AG20443 (cell line): ENCODE data around the gene RHPN2.

Source experiments
- DNase-seq: peaks from one replicate; pipeline ENCODE4 v3.0.0; 2012; ENCODE audit warnings: low spot score, mixed read lengths

Gene RHPN2

DNA sequence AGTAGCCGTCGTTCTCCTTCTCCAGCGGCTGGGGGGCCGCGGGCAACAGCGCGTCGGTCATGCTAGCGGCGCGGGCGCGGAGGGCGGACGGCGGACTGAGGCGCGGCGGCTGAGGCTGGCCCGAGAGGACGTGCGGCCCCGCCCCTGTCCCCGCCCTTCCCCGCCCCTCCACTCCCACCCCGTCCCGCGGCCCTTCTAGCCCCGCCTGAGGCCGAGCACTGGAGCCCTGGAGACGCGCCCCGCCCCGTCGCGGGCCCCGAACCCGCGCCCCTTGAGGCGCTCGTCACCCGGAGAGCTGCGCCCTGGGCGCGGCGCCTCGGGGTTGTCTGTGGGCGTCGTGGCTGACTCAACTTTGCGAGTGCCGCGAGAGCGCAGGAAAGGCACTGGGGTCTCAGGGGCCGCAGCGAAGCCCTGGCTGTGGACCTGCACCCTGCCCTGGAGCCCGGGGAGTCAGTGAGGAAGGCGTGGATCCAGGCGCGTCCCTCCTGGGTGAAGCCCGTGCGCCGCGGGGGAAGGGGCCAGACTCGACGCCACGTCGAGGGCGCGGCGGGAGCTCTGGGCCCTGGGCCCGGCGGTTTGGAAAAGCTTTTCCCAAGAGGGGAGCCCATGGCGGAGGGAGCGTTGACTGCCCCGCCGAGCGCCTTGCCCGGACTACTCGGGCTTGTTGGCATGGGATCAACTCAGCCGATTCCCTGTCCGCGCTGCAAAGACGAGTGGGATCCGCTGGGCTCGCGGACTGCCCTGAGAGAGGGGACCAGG, at the start of gene RHPN2:
Gene RHPN2 (minus strand): TSS at position 97 of the 759 bp plus-strand sequence. CDS start 36 bp downstream, at position 61.
- DNase-seq = peak; percentile 93

DNA sequence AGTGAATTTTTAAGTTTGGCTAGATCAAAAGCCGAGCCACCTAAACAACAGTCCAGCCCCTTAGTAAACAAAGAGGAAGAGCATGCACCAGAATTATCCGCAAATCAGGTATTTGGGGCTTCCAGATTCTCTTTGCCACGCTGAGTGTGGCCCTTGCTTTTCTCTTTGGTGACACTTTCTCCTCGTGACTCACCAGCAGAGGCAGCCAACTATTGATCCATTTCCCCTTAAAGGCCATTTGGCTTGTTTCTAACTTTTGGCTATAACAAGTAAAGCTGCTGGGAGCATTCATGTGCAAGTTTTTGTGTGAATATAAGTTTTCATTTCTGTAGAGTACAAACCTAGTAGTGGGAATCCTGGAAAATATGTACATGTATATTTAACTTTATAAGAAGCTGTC, 49.6 kb upstream of the RHPN2 start:
- DNase-seq = no peak

DNA sequence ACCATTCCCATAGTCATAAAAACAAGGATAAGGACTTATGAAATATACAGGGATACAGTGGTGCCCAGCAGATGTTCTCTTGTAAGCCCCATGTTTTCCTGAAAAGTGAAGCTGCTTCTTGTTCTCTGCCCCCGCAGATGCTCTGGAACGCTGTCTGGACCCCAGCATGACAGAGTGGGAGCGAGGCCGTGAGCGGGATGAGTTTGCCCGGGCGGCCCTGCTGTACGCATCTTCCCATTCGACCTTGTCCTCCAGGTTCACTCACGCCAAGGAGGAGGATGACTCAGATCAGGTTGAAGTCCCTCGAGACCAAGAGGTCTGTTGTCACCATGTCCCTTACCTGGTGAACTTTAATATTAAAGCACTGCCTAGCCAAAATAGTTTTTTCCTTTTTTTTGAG, 46.9 kb upstream of the RHPN2 start:
- DNase-seq = no peak

DNA sequence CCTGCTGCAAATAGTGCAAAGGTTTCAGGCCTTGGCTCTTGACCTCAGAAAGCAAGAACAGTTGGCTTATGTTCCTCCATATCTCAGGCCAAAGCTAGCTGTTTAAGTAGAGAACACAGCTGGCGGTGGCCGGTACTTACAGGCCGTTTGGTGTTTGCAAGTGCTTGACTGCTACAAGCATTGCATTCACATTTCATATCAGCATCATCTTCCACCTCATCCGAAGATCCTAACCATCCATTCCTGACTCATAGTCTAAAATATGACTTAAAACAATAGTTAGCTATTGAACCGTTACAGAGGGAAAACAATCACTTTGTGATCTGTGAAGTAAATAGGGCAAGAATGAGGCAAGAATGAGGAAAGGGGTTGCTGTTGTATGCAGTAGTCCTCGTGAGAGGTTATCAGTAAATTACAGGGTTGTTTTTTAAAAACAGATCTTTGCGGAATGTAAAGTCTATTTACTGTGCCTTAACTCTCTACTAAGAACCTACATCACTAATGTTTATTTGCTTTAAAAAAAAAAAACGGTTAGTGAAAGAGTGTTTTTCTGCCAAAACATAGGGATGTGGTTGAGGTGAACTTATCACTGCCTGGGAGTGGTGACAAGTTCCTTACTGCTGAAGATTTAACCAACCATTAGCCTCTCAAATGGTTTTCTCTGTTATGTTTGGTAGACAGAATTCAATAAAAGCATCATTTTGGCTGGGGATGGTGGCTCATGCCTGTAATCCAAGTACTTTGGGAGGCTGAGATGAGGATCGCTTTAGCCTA, 45.6 kb upstream of the RHPN2 start:
- DNase-seq = no peak

DNA sequence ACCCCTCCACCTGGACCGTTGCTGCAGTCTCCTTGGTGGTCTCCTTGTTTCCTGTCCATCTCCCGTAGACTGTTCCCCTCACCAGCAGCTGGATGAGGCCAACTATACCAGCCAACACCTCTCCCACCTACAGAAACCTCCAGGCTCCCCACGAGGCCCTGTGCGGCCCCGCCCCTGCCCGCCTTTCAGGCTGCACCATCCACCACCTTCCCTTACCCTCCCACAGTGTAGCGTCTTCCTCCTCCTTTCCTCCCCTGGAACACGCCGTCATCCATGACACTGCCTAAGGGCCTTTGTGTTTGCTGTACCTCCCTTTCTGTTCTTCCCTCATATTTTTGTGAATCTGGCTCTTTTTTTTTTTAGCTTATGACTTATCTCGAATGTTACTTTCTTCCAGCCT, 43.5 kb upstream of the RHPN2 start:
- no peak for DNase-seq

DNA sequence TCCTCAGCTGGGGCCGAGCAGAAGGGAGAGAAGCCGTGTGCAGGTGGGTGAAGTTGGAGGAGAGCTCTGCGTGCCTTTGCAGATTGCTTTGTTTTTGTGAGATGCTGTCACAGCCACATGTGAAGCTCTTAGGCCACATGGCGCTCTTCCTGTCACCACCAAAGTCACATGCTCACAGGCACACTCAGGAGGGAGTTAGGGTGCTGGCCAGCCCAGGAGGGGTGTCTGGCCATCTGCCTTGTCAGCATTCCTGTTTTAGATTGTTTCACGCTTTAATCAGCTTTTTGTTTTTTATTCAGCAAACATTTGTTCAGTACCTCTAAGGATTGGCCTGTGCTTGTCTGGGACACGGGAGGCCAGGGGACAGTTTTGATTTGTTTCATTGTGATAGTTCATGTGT, 38.2 kb upstream of the RHPN2 start:
- no peak for DNase-seq

DNA sequence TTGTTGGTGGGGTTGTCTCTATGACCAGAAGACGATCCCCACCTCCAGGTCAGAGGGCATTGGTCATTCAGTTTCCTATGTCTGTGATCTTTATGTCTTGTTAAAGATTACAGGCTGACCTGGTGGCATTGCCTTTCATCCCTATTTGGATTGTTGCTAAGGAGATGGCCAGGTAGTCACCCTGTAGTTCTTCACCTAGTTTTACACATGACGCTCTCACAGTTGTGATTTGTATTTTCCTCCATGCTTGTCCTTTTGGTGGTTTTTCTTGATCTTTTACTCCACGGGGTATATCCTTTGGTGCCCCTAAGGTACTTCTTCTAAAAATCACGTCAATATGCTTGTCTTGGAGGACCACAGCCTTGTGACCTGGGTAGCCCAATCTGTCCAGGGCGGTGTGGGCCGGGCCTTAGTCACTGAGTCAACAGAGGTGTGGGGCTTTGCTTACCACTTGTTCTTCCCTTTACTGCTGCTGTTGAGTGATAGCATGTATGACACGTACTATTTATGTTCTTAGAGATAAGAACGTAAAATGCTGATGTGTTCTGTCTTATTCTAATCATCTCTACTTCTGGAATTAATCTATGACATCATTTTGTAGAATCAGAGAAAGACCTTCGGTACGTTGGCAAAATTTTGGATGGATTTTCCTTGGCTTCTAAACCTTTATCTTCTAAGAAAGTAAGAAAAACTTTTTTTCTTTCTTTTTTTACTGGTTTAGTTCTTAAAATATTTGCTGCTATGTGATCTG, 36.4 kb upstream of the RHPN2 start:
- no peak for DNase-seq

DNA sequence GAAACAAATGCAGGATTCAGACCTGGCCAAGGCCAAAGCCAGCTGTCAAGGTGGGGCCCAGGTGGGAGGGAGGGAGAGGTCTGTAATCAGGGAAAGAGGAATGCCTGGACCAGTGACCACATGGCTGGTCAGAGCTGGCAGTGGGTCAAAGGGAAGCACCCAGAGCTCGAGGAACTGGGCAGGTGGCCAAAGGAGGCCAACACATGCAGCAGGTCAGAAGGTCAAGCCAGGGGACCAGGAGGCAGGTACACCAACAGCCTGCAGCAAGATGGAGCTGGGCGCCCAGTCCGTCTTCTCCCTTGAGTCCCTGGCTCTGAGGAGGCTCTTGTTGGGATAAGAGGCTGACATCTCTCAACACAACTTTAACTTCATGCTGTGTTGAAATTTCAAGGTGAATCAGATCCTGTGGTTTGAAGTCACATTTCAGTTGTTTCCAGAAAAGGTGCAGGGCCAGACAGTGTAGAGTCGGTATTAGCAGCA, 33.4 kb upstream of the RHPN2 start:
- no peak for DNase-seq

DNA sequence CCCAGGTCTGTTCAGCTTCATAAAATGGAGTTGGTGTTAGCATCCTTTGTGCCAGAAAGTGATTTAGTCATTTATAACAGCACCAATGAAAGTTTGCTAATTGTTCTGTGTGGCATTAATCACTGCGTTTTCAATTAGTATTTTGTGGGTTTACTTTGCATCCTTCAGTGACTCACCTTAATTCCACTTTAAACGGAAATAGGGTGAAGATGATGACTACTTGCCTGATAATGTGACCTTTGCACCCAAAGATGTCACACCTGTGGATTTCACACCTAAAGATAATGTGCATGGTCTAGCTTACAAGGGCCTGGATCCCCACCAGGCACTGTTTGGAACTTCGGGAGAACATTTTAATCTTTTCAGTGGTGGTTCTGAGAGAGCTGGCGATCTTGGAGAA, 31.3 kb upstream of the RHPN2 start:
- no peak for DNase-seq

DNA sequence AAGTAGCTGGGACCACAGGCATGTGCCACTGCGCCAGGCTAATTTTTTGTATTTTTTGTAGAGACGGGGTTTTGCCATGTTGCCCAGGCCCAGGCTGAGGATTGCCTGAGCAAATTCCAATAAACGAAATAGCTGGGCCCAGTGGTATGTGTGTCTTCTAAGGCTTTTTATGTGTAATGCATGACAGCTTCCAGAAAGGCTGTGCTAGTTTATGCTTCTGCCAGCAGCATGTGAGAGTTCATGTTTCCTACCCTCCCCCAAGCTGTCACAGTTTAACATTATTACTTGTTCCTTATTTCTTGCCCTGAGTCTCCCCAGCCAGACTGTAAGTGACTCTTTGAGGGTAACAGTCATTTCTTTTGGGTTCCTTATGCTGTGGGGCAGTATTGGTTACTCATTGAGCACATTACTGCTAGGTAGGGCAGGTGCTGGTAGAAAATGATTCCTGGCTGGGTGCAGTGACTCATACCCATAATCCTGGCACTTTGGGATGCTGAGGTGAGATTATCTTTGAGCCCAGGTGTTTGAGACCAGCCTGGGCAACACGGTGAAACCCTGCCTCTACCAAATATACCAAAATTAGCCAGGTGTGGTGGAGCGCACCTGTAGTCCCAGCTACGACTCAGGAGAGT, 29.9 kb upstream of the RHPN2 start:
- DNase-seq = no peak

DNA sequence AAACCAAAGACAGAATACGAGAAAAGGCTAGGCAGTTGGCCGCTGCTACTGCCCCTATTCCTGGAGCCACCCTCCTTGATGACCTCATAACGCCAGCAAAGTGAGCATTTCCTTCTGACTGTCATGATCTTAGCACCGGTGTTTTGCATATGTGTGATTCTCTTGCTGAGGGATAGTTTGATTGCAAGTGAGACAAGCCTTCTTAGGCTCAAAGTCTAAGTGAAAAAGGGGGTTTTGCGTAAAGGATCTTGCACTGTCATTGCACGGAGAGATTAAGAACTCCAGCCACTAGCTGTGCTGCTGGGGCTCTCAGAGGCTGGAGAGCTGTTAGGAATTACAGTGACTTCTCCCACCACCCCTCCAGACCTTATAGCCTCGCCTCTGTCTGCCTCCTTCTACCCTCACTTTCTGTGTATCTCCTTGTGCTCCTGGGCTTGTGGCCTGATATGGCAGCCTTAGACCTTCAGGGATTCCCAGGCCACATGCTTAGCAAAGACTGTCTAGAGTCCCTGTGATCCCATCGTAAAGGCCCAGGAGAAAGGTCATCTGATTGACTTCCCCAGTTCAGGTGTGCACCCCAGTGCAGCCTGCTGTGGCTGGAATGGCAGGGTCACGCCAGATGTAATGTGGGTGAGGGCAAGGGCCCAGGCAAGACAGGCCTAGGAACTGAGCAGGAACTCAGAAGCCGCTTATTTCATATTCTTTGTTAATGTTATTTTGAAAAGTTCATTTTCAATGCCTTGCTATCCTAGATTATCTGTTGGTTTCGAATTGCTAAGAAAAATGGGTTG, 28.9 kb upstream of the RHPN2 start:
- DNase-seq = no peak

DNA sequence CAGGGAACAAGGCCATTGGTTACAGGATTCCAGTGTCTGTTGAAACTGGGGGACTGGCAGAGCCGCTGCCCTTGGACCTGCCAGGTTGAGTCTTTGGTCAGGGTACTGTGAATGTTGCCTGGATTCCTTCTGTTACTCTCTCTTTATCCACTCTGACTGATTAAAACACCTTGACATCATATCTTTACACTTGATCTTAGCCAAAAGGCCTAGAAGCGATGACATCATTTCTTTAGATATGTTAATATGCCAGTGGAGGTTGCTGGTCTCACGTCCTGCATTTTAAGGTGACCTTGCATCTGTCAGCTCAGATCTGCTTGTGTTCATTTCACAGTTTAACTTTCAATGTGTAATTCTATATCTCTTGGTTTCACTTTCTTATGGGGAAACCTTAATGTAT, 25.5 kb upstream of the RHPN2 start:
- DNase-seq = no peak

DNA sequence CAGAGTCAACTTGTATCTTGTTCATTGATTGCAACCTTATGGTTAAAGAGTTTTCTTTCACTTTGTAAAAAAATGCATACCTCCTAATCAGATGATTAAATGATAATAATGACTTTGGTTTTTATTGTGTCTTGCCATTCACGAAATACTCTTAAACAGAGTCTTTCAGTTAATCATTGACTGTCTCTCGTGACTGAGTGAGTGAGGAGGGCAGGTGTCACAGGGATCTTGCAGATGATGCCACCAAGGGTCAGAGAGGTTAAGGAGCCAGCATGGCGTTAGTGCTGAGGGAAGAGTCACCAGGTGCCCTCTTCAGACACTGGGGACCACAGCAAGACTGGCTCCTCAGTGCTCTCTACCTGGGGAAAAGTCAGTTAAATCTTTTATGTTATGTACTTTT, 24.3 kb upstream of the RHPN2 start:
- no peak for DNase-seq

DNA sequence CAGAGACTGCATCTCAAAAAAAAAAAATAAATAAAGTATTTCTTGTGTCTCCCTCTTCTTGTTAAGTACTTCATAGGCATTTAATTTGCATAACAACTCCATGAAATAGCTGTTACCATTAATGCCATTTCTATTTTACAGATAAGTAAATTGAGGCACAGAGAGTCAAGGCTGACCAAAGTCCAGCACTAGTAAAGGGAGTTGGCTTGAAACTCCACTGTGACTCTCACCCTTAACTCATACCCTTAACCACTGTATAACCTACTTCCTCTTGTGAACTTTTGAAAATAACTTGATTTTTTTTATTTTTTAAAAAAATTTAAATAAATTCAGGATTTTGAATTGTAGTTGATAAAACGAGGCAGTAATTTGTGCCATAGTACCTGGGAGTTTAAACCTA, 22.3 kb upstream of the RHPN2 start:
- DNase-seq = no peak

DNA sequence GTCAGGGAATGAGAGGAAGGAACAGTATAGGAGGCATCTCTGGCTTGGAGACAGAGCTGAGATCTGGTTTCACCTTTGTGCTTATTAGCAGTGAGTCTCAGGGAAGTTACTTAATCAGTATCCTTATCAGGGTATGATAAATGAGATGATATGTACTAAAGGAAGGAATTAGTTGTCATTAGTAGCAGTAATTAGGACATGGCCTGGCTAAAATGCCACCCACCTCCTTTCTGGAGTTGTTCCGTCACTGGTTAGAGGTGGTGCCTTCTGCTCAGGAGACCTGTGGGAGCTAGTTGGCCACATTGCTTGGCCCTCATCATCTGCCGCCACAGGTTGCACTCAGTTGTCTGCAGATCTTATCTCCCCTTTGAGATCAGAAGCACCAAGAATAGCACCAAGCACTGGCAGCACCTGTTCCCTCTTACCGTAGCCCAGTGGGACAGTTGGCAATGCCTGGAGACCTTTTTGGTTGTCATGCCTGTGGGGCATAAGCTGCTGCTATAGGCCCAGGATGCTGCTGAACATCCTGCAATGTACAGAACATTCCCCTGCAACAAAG, 21.0 kb upstream of the RHPN2 start:
- no peak for DNase-seq

DNA sequence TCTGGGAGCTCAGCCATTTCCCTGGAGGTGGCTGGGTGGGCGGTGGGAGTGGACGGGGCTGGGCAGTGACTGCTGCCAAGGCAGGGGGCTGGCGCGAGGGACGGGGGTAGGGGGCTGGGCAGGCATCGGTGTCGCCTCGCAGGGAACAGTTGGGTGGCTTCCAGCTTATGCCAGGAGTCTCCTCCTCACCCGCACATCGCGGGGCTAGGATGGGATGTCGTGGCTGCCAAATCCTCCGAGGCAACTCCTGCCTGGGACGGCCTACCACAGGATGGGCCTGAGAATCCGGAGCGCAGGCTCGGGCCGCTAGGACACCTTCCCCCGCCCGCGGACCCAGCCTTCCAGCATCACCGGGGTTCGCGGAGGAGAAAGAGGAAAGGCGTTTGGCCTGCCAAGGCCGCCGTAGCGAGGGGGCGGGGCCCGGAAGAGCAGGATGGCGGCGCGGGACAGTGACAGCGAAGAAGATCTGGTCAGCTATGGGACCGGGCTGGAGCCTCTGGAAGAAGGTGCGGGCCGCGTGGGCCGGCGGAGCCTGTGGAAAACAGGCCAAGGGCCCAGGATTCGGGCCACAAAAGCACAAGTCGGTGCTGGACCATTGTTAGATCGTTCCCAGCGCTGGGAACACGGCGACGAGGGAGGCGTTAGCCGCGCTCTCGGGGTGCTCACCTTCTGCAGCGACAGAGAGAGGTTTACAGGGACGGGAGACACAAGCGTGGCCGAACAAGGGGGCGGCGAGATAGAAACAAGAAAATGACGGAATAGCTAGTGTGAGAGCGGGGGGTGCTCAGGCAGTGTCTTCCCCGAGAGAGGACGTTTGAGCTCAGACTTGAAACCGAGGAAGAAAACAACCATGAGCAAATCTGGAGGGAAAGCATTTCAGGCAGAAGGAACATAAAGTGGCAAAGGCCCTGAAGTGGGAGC, 16.3 kb upstream of the RHPN2 start, which contains the start of gene GPATCH1:
Gene GPATCH1 (plus strand): TSS at position 421 of the 921 bp plus-strand sequence. CDS start 13 bp downstream, at position 434.
- peak; percentile 96 for DNase-seq

DNA sequence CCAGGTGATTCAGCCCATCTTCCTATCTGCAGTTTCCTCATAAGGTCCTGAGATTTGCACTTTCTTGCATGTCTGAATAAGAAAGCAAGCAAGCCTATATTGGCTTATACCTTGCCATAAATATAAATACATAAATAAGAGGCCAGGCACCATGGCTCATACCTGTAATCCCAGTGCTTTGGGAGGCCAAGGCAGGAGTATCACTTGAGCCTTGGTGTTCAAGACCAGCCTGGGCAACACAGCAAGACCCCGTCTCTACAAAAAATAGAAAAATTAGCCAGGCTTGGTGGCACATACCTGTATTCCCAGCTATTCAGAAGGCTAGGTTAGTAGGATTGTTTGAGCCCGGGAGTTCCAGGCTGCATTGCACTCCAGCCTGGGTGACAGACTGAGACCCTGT, 10.8 kb upstream of the RHPN2 start:
- DNase-seq = no peak

DNA sequence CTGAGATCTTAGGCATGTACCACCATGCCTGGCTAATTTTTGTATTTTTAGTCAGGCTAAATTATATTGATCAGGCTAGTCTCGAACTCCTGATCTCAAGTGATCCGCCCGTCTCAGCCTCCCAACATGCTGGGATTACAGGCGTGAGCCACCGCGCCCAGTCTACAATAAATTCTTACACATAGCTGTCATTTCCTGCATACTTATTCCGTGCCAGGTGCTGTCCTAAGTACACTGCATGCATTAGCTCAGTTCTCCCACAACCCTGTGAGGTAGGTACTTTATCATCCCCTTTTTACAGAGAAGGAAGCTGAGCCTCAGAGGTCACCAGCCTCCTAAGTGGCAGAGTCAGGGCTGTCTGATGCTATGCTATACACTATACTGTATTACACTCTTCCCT, 7.2 kb upstream of the RHPN2 start:
- DNase-seq = no peak

DNA sequence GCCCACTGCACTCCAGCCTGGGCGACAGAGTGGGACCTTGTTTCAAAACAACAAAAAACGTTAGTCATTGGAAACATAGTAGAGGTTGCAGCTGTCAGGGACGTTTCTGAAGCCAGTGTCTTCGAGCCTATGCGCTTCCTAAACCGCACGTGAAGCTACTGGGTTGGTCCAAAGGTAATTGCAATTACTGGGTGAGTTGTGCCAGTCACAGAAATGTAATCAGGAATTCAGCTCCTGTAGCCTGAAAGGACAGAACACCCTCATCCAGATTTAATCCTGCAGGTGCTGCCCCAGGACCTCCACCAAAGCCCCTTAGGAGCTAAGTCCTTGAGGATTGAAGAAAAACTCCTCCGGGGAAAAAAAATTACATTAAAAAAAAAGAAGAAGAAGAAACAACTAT, 2.4 kb upstream of the RHPN2 start:
- DNase-seq = no peak

DNA sequence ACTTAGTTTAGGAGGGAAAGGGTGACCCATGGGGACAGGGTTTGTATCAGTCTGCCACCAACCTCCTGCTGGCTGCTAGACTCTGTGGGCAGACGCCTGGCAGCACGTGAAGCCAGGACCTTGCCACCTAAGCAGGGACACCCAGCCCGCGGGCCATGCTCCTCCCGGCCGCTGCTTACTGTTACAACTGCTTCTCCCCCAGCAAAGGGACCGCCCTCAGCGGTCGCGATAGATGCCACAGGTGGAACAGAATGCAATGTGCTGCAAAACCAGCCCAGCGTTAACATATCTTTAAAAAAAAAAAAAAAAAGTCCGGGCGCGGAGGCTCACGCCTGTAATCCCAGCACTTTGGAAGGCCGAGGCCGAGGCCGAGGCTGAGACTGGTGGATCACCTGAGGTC, 1.9 kb upstream of the RHPN2 start:
- no peak for DNase-seq
